Endothelial cell of umbilical vein (primary cell): ENCODE data around the gene DNAJC24.

ENCODE experiments used
- CTCF ChIP-seq, 2 donors: IDR thresholded peaks; 1 replicate in 1 of 2; 2 replicates in 1 of 2; pipeline ENCODE4 v1.5.1; 2011; ENCODE audit warnings: low read length in 2 of 2, mild to moderate bottlenecking in 2 of 2, moderate library complexity in 2 of 2, control low read depth in 1 of 2, inconsistent platforms in 1 of 2, low read depth in 1 of 2; ENCODE audit not compliant: insufficient read depth in 1 of 2; ENCODE audit errors: extremely low read depth in 1 of 2
- JUN ChIP-seq: IDR thresholded peaks from 2 replicates; pipeline ENCODE4 v1.6.1; 2011; ENCODE audit warnings: borderline replicate concordance, low read depth; ENCODE audit not compliant: insufficient read length, insufficient read depth
- MAX ChIP-seq: IDR thresholded peaks from 2 replicates; pipeline ENCODE4 v1.6.1; 2011; ENCODE audit not compliant: insufficient read depth, insufficient read length
- POLR2A ChIP-seq: IDR thresholded peaks from 2 replicates; pipeline ENCODE4 v1.6.1; 2012; ENCODE audit warnings: low read depth, mild to moderate bottlenecking, control low read depth, low read length

- TF ChIP-seq CTCF (IDR thresholded peaks at IDR 0.05; ENCODE audit: extremely low read depth in 1 of 2, insufficient read depth in 1 of 2, low read depth in 1 of 2, low read length in 2 of 2), result no peak
- TF ChIP-seq MAX, result no peak
- no peak for TF ChIP-seq JUN
- no peak for TF ChIP-seq POLR2A
Observed at GRCh38 chr11:31383116-31383515, 13.5 kb downstream of the DNAJC24 start.
